GM18868 (cell line): ENCODE data around the gene TRPM1.
"Not testable (repeated sequence)": the region's sequence is repeated elsewhere in the genome, so short reads cannot be mapped to it uniquely, and the experiment has no call there.

Experiments used
- ATAC-seq: cut with Tn5 transposase; IDR thresholded peaks from one replicate; pipeline ENCODE4 v1.9.1; 2021; ENCODE audit warnings: mild to moderate bottlenecking, moderate library complexity; ENCODE audit not compliant: unreplicated experiment

The TRPM1 gene

DNA sequence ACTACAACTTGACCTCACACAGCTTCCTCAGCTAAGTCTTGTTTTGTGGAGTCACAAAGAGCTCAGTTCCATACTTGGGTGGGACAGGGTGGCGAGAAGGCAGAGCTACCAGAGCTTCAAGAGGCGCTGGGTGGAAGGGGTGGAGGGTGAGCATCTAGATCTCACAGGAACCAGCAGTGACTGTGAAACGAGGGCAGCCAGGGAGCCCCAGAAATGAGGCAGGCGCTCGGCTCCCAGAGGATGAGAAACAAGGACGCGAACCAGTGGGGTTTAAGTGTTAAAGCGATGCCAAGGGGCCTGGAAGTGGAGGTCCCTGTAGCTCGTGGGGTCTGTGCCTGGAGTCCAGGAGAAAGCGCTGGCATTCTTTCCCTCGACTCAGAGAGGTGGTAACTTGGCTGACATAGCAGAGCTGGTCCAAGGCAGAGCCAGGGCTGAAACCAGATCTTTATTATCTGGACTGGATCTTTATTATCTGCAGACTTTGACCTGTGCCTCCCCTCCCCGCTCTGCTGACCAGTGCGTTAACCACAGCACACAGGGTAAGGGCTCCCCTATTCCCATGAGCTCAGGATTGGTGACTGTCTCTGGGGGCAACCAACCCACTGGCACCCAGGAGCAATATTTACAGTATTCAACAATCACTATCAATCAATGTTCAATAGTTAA is 26.2 kb upstream of the TRPM1 start:
- no peak for ATAC-seq

GRCh38 chr15:31125061-31125460 is 23.5 kb upstream of the TRPM1 start:
- ATAC-seq, result no peak

- no peak for ATAC-seq
Observed at GRCh38 chr15:31116423-31117030, 15.0 kb upstream of the TRPM1 start.

GRCh38 chr15:31111091-31111647 is 9.6 kb upstream of the TRPM1 start:
- ATAC-seq, result no peak

GRCh38 chr15:31108836-31109235 is 7.3 kb upstream of the TRPM1 start:
- no peak for ATAC-seq

- ATAC-seq, result no peak
Observed at GRCh38 chr15:31106495-31107300, 5.2 kb upstream of the TRPM1 start.

GRCh38 chr15:31104003-31104402 is 2.5 kb upstream of the TRPM1 start:
- ATAC-seq, result no peak

- no peak for ATAC-seq
Observed at GRCh38 chr15:31102374-31103342, 1.1 kb upstream of the TRPM1 start.

DNA sequence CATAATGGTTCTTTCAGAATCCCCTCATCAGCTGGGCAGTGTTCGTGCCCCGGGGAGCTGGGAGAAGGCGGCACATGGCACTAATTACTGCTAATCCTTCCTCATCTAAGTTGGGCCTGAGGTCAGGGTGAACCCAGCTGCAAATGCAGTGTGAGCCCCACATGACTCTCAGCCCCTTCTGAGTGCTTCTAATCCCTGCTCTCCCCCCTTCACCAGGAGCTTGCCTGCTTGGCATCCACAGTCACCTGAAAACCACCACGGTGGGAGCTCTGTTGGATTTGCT is 455 bp upstream of the TRPM1 start:
- no peak for ATAC-seq

GRCh38 chr15:31100738-31101137 is 787 bp downstream of the TRPM1 start:
- ATAC-seq, result no peak

DNA sequence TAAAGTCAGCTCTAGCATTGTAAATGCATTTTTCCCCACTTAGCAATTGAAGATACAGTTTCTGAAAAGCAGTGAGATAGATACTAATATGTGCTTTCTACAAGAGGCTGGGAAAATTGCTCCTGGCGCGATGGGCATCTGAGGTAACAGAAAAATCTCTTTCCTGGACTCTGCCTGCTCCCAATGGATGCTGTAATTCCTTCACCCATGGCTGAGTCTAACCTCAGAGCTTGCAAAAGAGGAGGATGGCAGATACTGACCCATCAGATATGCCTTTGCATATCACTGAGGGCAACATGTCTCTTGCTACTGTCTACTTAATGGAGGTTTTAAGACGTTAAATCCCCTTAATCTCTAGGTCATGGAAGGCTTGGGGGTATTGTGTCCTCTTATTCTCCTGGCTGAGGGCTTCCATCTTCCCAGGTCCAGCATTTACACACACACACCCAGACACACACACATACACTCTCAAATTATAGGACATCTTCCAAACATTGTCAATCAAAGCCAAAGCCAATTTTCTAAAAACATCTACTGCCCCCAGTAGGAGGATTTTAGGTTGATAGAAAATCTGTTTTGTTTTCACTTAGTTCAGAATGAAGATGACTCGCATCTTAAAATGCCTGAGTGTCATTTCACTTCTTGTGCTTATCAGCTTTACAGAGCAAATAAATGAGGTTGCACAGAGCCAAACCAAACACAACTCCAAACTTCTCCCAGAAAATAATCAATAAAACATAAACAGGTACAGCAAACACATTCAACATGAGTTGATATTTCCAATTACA is 2.4 kb downstream of the TRPM1 start:
- ATAC-seq, result no peak

DNA sequence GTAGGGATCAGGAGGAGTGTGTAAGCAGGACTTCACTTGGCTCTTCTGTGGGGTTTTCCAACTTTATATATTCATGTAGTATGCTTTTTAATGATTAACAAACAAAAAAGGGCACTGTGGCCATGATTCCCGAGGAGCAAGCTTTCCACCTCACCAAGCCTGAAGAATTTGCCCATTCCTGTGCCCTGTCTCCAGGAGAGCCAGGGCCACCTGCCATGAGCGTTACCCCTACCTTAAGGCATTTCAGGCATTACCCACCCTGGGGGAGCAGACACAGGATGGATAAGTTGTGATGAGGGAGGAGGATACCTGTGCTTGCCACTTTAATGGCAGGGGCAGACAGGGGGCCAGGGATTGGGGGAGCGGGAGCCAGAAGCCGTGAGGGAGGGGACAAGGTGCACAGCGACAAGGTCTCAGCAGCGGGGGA is 3.0 kb downstream of the TRPM1 start:
- ATAC-seq, result no peak

GRCh38 chr15:31096563-31096962 is 5.0 kb downstream of the TRPM1 start:
- no peak for ATAC-seq

DNA sequence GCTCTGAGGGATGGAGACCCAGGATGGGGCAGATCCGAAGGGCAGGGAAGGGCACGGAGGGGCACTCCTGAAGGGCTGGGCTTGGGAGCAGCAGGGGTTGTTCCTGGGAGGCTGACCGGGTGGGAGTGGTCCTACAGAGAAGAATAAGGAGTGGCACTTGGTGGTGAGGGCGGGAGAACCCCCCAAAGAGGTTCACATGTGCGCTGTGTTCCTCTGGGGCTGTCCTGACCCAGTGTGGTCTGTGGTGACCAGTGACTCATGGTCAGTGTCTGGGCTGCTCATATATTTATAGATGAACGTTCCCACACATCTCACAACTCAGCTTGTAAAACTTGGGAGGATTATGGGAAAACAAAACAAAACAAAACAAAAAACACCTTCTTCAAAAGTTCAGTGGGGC is 10.0 kb downstream of the TRPM1 start:
- no peak for ATAC-seq

- ATAC-seq, result no peak
Observed at GRCh38 chr15:31090766-31091165, 10.8 kb downstream of the TRPM1 start.

DNA sequence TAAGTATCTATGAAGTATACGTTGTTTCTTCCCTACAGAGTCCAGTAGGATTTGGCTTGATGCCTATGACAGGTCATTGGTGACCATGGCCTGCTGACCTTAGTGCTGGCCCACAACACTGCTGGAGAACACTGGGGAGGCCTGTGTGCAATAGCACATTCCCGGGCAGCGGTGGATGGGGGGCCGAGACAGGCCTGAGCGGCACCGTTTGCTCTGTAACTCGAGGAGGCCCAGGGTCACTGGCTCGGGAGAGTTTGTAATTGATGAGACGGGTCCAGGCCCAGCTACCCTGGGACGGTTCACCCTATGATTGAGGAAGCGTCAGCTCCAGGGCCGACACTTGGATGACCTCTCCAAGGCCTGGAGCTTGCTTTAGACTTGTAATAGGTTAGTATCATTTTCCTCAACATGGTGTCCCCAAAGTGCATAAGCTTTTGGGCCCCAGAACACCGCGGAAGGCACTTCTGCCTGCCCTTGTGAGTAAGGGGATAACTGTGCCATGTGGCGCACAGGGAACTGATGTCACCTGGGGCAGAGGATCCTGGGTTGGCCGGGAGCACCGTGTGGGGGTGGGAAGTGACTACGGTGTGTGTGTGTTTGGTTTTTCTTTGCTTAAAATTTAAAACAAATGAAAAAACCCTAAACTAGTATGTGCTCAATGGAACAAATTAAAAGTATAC is 12.0 kb downstream of the TRPM1 start:
- no peak for ATAC-seq

GRCh38 chr15:31088672-31089367 is 12.7 kb downstream of the TRPM1 start:
- ATAC-seq, result no peak

DNA sequence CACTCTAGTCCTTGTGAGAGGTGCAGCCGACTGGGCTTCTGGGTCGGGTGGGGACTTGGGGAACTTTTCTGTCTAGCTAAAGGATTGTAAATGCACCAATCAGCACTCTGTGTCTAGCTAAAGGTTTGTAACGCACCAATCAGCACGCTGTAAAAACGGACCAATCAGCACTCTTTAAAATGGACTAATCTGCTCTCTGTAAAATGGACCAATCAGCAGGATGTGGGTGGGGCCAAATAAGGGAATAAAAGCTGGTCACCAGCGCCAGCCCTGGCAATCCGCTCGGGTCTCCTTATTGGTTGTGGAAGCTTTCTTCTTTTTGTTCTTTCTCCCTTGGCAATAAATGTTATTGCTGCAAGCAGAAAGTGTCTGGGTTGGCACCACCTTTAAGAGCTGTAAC is 13.5 kb downstream of the TRPM1 start:
- ATAC-seq, result not testable (repeated sequence)

DNA sequence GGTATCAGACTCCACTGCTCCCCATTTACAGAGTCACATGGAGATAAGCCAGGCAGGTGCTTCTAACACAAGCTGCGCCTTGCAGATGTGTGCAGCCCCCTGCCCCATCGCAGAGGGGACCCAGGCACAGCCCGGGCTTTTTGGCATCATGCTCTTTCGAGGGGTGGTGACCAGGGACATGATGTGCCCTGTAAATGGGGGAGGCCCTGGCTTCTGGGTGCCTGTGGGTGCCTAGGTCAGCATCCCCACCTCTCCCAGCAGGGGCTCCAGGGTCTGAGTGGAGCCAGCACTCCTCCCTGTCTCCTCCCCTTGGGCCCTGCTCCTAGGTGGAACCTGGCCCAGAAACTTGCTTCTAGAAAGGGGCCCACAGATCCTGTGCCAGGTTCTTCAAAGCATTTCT is 15.2 kb downstream of the TRPM1 start:
- no peak for ATAC-seq
